Colonic mucosa (tissue), 4 donors: ENCODE results near the gene UBE3B. TPM values are rescaled to one million over a fixed set of nuclear protein-coding genes. Genes with fewer than 3 reads are reported as not detected.
A peak's percentile ranks its signal among the peaks of the same experiment; 100 is the strongest.

ENCODE experiments used
- DNase-seq: peaks from one replicate; pipeline ENCODE4 v3.0.0-alpha.2; 2020
- H3K27ac ChIP-seq: fragments of 200-600 bp; one replicate; pipeline ENCODE4 v1.8.0; 2021
- H3K27me3 ChIP-seq: fragments of 200-600 bp; one replicate; pipeline ENCODE4 v1.8.0; 2021
- H3K36me3 ChIP-seq: fragments of 200-600 bp; one replicate; pipeline ENCODE4 v1.8.0; 2021
- H3K4me1 ChIP-seq: fragments of 200-600 bp; one replicate; pipeline ENCODE4 v1.8.0; 2021; ENCODE audit warnings: mild to moderate bottlenecking
- H3K4me3 ChIP-seq: fragments of 200-600 bp; one replicate; pipeline ENCODE4 v1.8.0; 2021
- H3K9ac ChIP-seq, 2 donors: one replicate each; pipeline ENCODE4 v1.7.0; 2013; ENCODE audit warnings: control low read depth in 2 of 2, low read depth in 2 of 2, low read length in 2 of 2
- H3K9me3 ChIP-seq: fragments of 200-600 bp; one replicate; pipeline ENCODE4 v1.8.0; 2021
- CTCF ChIP-seq: fragments of 200-600 bp; IDR thresholded peaks from one replicate; pipeline ENCODE4 v1.8.0; 2022; ENCODE audit warnings: antibody characterized with exemption, mild to moderate bottlenecking
- intact Hi-C: fragments of 100-400 bp; cut with DNase I; formaldehyde crosslinking; loops from one replicate; pipeline ENCODE4 v1.14.1; 2022
- total RNA-seq, 2 donors: library from RNA; stranded (reverse); fragmentation: NEBNext Ultra II Directional in 1 of 2; extraction: Animal tissue kit (Norgen Biotek cat#: 25700) in 1 of 2; gene quantifications; one replicate each; pipeline ENCODE4 v1.2.1, GENCODE V29; 2021
- donor health status: healthy.
- donor health status: DM: no; HTN: no; CAD: no.
- donor health status: DM: no; HTN: no; CAD: no.

Gene UBE3B
- total RNA-seq, 2 donors from 2014 or later = 44.6 to 52.0 TPM

- no peaks in the 10 kb centered on the region for H3K27me3 ChIP-seq
- no peaks in the 10 kb centered on the region for H3K9me3 ChIP-seq
- peak within 1 kb of the TSS; percentile 75 to 93 for H3K9ac ChIP-seq
- H3K36me3 ChIP-seq = peaks cover 11% of the 10 kb centered on the region
- H3K27ac ChIP-seq = peak within 1 kb of the TSS; percentile 76
- DNase-seq = peak; percentile 99
- intact Hi-C loops = no loop called here
- H3K4me3 ChIP-seq = peak within 1 kb of the TSS; percentile 87
- no peak for TF ChIP-seq CTCF
- no peaks in the 10 kb centered on the region for H3K4me1 ChIP-seq
Observed at GRCh38 chr12:109573029-109573913, 95.8 kb downstream of the UBE3B start, which contains the start of the genes MMAB and MVK. Gene MMAB, minus strand, starts transcription at chr12:109573504. Its CDS starts 24 bp downstream, at chr12:109573480. Gene MVK, plus strand, starts transcription at chr12:109573794. Its CDS starts 1,029 bp downstream, at chr12:109574823.

- Histone ChIP-seq H3K4me3 (peak overlapping the region; percentile 87), H3K9me3 (no peaks in the 10 kb centered on the region), H3K27me3 (no peaks in the 10 kb centered on the region), H3K36me3 (peaks cover 11% of the 10 kb centered on the region), H3K4me1 (no peaks in the 10 kb centered on the region), H3K9ac (peak overlapping the region; percentile 48 to 93), H3K27ac (no peak overlapping the region)
- intact Hi-C loops = no loop called here
- DNase-seq = no peak
- no peak for TF ChIP-seq CTCF
Observed at GRCh38 chr12:109573914-109574244, 96.4 kb downstream of the UBE3B start.

- no peaks in the 10 kb centered on the region for H3K9me3 ChIP-seq
Observed at GRCh38 chr12:109575683-109576082, 98.2 kb downstream of the UBE3B start.

GRCh38 chr12:109577311-109577710, 99.9 kb downstream of the UBE3B start:
- Histone ChIP-seq H3K36me3 (peaks cover 17% of the 10 kb centered on the region), H3K4me1 (no peaks in the 10 kb centered on the region), H3K9ac (no peak overlapping the region), H3K9me3 (no peaks in the 10 kb centered on the region), H3K27ac (no peak overlapping the region), H3K27me3 (no peaks in the 10 kb centered on the region), H3K4me3 (no peak overlapping the region)
- no peak for TF ChIP-seq CTCF
- intact Hi-C loops = no loop called here
- DNase-seq = no peak

More at GRCh38 chr12:109575683-109576082, 98.2 kb downstream of the UBE3B start:
- Histone ChIP-seq H3K4me3 (no peak overlapping the region), H3K36me3 (peaks cover 17% of the 10 kb centered on the region), H3K9ac (no peak overlapping the region), H3K27me3 (no peaks in the 10 kb centered on the region), H3K27ac (no peak overlapping the region), H3K4me1 (no peaks in the 10 kb centered on the region)
- DNase-seq = no peak
- TF ChIP-seq CTCF = no peak
- intact Hi-C loops = no loop called here

GRCh38 chr12:109578330-109578927, 101.0 kb downstream of the UBE3B start:
- no peak overlapping the region for H3K4me3 ChIP-seq
- DNase-seq = no peak
- no peaks in the 10 kb centered on the region for H3K4me1 ChIP-seq
- H3K36me3 ChIP-seq = peaks cover 17% of the 10 kb centered on the region
- intact Hi-C loops = no loop called here
- TF ChIP-seq CTCF = no peak
- no peaks in the 10 kb centered on the region for H3K9me3 ChIP-seq
- H3K27me3 ChIP-seq = no peaks in the 10 kb centered on the region
- H3K9ac ChIP-seq = no peak overlapping the region
- H3K27ac ChIP-seq = no peak overlapping the region
